Central memory CD8-positive, alpha-beta T cell (primary cell): Measurements from ENCODE around the gene KBTBD13.

Experiments used
- ATAC-seq: fragments of 150-1000 bp; cut with Tn5 transposase; replicated peaks from 2 replicates; pipeline ENCODE4 v1.10.0; 2022; ENCODE audit warnings: mild to moderate bottlenecking, moderate FRiP score, moderate number of reproducible peaks; ENCODE audit not compliant: poor library complexity, severe bottlenecking; ENCODE audit errors: extremely low read depth
- DNase-seq, 2 donors: peaks; one replicate each; pipeline ENCODE4 v3.0.0; 2021; ENCODE audit warnings: low spot score in 2 of 2
- H3K27ac Mint-ChIP-seq: one replicate; pipeline ENCODE4 v1.8.0; 2022; ENCODE audit warnings: low read depth, mild to moderate bottlenecking, moderate library complexity, mixed read lengths
- H3K27me3 Mint-ChIP-seq: one replicate; pipeline ENCODE4 v1.8.0; 2022; ENCODE audit warnings: mixed read lengths
- H3K36me3 Mint-ChIP-seq: one replicate; pipeline ENCODE4 v1.8.0; 2022; ENCODE audit warnings: mild to moderate bottlenecking, moderate library complexity, mixed read lengths; ENCODE audit not compliant: insufficient read depth
- H3K4me1 Mint-ChIP-seq: one replicate; pipeline ENCODE4 v1.8.0; 2022; ENCODE audit warnings: mixed read lengths
- H3K4me3 Mint-ChIP-seq: one replicate; pipeline ENCODE4 v1.8.0; 2022; ENCODE audit warnings: mild to moderate bottlenecking, moderate library complexity, mixed read lengths
- H3K9me3 Mint-ChIP-seq: one replicate; pipeline ENCODE4 v1.8.0; 2022; ENCODE audit warnings: mixed read lengths

Gene KBTBD13

DNA sequence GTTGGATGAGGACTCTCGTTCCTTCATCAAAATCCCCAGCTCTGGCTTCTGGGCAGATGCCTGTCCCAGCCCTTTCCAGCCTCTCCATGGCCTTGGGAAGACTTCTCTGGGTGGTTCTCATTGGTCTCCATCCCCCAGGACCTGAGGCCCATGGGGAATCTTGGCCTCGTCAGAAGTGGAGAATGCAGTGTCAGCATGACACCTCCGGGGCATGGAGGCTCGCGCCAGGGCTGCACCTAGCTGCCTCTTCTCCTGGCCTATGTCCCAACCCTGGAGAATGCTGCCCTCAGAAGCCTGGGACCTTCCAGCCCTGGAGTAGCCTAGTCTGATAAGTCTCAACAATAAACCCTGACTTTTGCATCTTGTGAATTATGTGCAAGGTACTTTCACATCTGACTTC, 3.0 kb downstream of the KBTBD13 start:
- DNase-seq: no peak
- peaks cover 2% of the 10 kb centered on the region for H3K36me3 Mint-ChIP-seq
- H3K4me3 Mint-ChIP-seq: no peak overlapping the region
- peaks cover 72% of the 10 kb centered on the region for H3K27me3 Mint-ChIP-seq
- no peak for ATAC-seq
- H3K9me3 Mint-ChIP-seq: no peaks in the 10 kb centered on the region
- H3K4me1 Mint-ChIP-seq: peaks cover 15% of the 10 kb centered on the region
- no peak overlapping the region for H3K27ac Mint-ChIP-seq

DNA sequence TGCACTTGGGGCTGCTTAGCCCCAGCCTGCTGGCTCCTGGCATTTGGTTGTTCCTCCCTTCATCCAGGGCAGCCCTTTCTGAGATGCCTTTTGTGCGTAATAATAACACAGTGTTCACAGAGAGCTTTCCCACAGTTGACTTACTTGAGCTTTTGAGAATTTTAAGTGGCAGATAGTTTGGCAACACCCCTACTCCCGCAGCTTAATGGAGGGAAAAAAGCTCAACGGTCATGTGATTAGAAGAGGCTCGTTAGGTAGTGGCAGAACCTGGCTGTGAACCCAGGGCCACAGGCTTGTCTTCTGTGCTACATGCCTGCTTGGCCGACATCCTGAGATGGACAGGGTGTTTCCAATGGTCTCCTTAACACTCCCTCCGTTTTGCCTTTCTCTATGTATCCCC, 4.7 kb downstream of the KBTBD13 start:
- Mint-ChIP-seq H3K4me1 (peaks cover 15% of the 10 kb centered on the region), H3K36me3 (no peaks in the 10 kb centered on the region), H3K27ac (no peak overlapping the region), H3K9me3 (no peaks in the 10 kb centered on the region), H3K4me3 (no peak overlapping the region), H3K27me3 (peaks cover 69% of the 10 kb centered on the region)
- DNase-seq: no peak
- ATAC-seq: no peak

DNA sequence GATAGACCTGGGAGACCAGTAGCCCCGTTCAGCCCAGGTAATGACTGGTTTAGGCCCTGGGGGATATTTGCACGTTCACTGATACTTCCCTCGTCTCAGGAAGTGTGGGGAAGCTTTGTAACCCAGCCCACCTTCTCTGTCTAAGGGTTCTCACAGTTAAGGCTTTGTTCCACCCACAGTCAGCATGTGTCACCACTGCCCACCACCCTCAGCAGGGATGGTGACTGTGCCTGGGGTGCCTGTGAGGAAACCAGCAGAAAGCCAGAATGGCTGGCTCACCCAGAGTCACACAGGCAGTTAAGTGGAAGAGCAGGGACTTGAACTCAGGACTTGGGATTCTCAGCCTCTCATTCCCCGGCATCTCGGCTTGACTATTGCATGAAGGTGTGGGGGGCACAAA, 5.2 kb downstream of the KBTBD13 start:
- DNase-seq (no peak), ATAC-seq (no peak)
- Mint-ChIP-seq H3K9me3 (no peaks in the 10 kb centered on the region), H3K4me3 (no peak overlapping the region), H3K27me3 (peaks cover 66% of the 10 kb centered on the region), H3K4me1 (peaks cover 15% of the 10 kb centered on the region), H3K27ac (no peak overlapping the region), H3K36me3 (no peaks in the 10 kb centered on the region)

DNA sequence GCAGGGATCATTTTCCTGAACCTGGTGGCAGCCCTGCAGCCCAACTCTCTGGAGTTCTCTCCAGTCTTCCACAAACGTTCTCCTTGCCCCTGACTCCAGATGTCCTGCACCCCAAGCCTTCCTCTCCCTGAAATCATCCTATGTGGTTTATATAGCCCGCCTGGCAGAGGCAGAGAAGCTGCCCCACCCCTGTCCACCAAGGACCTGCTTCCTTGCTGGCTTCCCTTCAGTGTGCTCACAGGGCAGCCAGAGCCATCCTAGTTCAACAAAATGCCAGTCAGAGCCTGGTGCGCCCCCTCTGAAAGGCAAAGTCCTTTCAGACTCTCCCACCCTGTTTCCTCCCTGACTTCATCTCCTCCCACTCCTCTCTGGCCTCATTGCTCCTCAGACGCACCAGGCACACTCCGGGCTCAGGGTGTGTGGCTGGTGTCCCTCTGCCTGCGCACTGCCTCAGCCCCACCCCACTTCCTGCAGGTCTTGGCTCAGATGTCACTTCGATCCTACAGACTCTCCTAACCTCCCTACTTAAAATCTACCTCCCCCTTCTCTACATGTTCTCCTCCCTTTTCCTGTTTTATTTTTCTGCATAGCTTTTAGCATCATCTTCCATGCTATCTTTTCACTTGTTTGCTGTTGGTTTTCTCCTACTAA, 5.9 kb downstream of the KBTBD13 start:
- DNase-seq (no peak), ATAC-seq (no peak)
- Mint-ChIP-seq H3K4me1 (peaks cover 15% of the 10 kb centered on the region), H3K4me3 (no peak overlapping the region), H3K36me3 (no peaks in the 10 kb centered on the region), H3K9me3 (no peaks in the 10 kb centered on the region), H3K27me3 (peaks cover 66% of the 10 kb centered on the region), H3K27ac (no peak overlapping the region)

DNA sequence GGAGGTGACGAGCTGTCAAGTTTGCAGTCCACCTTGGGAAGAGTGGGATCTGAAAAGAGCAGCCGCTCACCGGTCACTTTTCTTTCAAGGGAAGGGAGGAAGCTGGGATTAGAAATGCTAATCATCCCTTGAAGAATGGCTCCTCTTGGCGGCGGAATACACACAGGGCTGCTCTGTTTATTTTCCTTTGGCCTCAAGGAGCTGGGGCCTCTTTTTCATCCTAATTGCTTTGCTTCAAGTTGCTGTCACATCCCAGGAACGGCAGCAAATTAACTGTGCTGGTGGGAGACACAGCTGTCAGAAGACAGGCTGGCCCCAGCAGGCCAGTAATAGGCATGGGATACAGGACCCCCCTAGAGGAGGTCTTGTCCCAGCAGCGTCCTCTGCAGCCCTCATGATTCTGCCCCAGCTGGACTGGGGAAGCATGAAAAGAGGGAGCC, 6.7 kb downstream of the KBTBD13 start:
- peaks cover 10% of the 10 kb centered on the region for H3K4me1 Mint-ChIP-seq
- no peak overlapping the region for H3K4me3 Mint-ChIP-seq
- no peaks in the 10 kb centered on the region for H3K36me3 Mint-ChIP-seq
- DNase-seq: no peak
- H3K9me3 Mint-ChIP-seq: no peaks in the 10 kb centered on the region
- peaks cover 58% of the 10 kb centered on the region for H3K27me3 Mint-ChIP-seq
- ATAC-seq: no peak
- H3K27ac Mint-ChIP-seq: no peak overlapping the region

DNA sequence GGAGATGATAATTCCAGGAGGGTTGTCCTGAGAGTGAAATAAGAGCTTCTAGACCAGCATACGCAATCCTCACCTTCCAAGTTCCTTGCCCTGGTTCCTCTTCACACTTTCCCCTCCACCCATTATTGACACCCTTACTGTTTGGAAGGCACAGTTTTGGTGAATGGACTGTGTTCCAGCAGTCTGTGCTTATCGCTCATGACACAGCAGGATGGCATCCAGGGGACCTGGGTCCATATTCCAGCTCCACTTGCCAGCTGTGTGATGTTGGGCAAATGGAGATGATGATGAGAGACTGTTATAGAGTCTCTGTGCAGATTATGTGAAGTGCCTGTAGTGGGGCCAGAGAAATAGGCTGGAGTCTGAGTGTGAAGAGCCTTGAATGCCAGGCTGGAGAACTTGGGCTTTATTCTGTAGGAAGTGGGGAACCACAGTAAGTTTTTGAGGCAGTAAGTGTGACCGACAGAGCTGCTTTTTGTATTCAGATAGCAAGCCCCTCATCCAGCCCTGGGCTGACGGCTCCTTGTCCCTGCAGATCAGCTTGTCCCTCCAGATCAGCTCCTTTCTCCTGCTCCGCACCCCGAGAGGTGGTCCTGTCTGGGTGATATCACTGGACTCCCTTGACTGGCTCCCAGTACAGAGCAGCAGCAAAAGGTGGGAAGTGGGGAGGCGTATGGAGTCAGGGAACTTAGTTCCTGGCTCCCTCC, 8.1 kb downstream of the KBTBD13 start:
- H3K4me3 Mint-ChIP-seq: no peak overlapping the region

DNA sequence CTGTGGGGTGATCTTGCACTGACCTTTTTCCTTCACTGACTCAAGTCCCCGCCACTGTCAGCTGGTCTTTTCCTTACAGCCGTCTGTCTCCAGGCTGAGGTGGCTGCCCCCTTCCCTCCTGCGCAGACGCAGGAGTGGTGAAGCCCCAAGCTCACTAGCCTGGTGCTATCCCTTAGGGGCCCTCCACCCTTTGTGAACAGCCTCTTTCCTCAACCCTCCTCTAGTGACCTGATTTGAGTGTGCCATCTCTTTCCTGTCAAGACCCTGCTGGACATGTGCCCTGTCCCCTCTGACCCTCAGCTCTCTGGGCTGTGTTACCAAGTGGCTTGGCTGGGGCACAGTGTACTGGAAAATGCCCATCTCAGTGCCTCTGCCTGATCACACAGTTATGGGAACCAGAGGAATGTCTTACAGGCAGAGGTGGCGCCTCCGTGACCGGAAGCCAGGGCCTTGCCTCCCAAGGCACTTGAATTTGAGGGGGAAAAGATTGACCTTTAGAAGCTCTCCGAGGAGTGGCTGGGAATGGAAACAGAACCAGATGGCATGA, 8.7 kb downstream of the KBTBD13 start:
- peaks cover 10% of the 10 kb centered on the region for H3K4me1 Mint-ChIP-seq
- no peaks in the 10 kb centered on the region for H3K36me3 Mint-ChIP-seq
- H3K27ac Mint-ChIP-seq: no peak overlapping the region
- no peak overlapping the region for H3K4me3 Mint-ChIP-seq
- H3K27me3 Mint-ChIP-seq: peaks cover 44% of the 10 kb centered on the region
- DNase-seq (no peak), ATAC-seq (no peak)
- no peaks in the 10 kb centered on the region for H3K9me3 Mint-ChIP-seq

More for the DNA sequence above, 8.1 kb downstream of the KBTBD13 start:
- ATAC-seq (no peak), DNase-seq (no peak)
- H3K36me3 Mint-ChIP-seq: no peaks in the 10 kb centered on the region
- no peaks in the 10 kb centered on the region for H3K9me3 Mint-ChIP-seq
- peaks cover 44% of the 10 kb centered on the region for H3K27me3 Mint-ChIP-seq
- peaks cover 10% of the 10 kb centered on the region for H3K4me1 Mint-ChIP-seq
- H3K27ac Mint-ChIP-seq: no peak overlapping the region

DNA sequence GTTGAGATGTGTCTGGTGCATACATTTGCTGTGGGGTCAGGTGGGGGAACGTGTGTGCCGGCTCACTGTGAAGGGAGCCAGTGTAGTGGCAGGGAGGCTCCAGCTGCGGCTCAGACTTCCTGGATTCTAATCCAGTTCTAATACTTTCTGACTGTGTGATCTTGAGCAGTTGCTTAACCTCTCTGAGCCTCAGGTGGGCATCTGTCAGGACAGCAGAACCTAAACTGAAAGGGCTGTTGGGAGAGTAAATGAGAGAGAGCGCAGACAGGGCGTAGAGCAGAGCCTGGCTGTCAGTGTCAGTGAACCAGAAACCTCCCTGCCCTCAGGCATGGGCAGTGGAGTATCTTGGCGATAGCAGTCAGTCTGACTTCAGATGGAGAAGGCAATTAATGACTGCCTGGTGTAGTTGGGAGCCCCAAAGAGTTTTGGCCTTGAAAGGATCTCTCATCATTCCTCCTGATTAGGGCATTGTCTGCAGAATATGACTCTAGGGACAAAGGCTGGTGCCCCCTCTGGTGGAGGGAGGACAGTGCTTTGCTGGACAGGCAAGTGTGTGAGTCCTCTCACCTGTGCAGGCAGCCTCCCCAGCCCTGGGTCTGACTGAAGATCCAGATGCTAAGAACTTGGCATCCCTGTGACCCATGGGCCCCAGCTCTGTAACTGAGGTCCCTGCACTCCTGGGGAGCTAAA, 9.6 kb downstream of the KBTBD13 start:
- peaks cover 38% of the 10 kb centered on the region for H3K27me3 Mint-ChIP-seq
- no peak for ATAC-seq
- DNase-seq: no peak
- H3K36me3 Mint-ChIP-seq: no peaks in the 10 kb centered on the region
- peaks cover 10% of the 10 kb centered on the region for H3K4me1 Mint-ChIP-seq
- H3K9me3 Mint-ChIP-seq: no peaks in the 10 kb centered on the region
- H3K27ac Mint-ChIP-seq: no peak overlapping the region
- H3K4me3 Mint-ChIP-seq: no peak overlapping the region

DNA sequence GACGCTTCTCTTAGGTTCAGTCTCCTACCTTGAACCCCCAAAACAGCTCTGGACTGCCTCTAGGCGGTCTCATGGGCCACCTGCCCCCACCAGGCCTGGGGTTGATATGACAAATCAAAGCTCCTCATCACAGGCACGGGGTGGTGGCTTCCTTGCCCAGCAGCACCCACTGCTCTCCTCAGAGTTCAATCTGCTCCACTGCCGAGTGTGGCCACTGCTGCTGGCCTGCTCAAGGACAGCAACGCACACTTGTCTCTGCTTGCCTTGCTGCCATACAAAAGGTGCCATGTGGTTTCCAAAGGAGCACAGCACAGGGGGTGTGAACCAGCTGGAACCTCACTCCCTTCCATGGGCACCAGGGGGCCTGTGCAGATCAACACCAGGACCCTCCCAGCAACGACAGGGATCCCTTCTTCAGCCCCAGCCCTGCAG, 10.2 kb downstream of the KBTBD13 start:
- no peak for DNase-seq
- no peak for ATAC-seq
- Mint-ChIP-seq H3K9me3 (no peaks in the 10 kb centered on the region), H3K4me1 (peaks cover 10% of the 10 kb centered on the region), H3K36me3 (no peaks in the 10 kb centered on the region), H3K27me3 (peaks cover 32% of the 10 kb centered on the region), H3K4me3 (no peak overlapping the region), H3K27ac (no peak overlapping the region)

DNA sequence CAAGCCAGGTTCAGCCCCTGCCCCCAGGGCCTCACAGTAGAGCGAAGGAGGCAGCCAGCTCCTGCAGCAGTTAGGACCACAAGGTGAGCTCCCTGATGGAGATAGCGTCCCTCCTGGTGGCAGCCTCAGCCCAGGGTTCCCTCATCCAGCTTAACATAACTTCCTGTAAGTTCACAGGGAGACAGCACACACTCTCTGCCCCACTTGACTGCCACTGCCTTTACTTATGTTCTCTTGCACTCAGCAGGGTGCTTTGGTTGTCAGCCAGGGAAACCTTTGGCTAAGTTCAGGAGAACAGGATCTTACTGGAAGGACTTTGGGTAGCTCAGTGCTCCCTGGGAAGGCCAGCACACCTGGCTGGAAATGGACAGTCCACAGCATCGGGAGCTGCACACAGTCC, 10.9 kb downstream of the KBTBD13 start:
- no peak overlapping the region for H3K4me3 Mint-ChIP-seq
- no peak for DNase-seq
- H3K27me3 Mint-ChIP-seq: peaks cover 25% of the 10 kb centered on the region
- H3K36me3 Mint-ChIP-seq: no peaks in the 10 kb centered on the region
- H3K9me3 Mint-ChIP-seq: no peaks in the 10 kb centered on the region
- H3K4me1 Mint-ChIP-seq: peaks cover 6% of the 10 kb centered on the region
- ATAC-seq: no peak
- no peak overlapping the region for H3K27ac Mint-ChIP-seq

DNA sequence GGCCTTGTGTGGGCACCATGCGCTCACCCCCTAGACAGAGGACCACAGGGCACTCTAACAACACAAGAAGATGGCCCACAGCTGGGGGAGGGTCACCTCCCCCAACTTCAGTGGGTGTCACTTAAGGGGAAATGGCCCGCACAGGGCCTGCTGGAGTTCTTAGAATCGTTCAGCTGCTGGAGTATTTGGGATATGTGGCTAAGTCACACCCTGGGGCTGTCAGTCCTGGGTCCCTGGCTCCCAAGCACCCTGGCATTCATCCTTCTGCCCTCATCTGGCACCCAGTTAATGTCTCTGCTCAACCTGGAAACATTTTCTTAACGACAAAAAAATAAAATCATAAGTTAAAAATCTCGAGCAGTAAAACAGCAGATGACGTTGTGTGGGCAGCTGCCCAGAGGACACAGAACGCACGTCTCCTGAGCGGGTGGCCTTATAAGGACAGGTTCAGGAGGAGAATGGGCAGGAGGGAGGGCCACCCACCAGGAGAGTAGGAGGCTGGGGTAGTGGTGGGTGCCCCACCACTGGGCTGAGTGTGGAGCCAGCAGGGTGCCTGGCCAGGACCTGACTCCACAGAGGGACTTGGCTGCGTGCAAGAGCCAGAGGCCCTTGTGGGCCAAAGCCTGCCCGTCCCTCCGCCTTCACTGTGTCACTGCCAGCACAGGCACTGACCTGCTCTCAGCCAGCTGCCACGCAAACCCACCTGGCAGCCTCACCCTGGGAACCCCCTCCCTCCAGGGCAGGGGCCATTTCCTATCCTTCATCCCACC, 11.5 kb downstream of the KBTBD13 start:
- no peak for DNase-seq
- no peak for ATAC-seq
- H3K27ac Mint-ChIP-seq: no peak overlapping the region
- H3K27me3 Mint-ChIP-seq: peaks cover 19% of the 10 kb centered on the region
- no peaks in the 10 kb centered on the region for H3K4me1 Mint-ChIP-seq
- no peaks in the 10 kb centered on the region for H3K9me3 Mint-ChIP-seq
- H3K36me3 Mint-ChIP-seq: no peaks in the 10 kb centered on the region
- no peak overlapping the region for H3K4me3 Mint-ChIP-seq

DNA sequence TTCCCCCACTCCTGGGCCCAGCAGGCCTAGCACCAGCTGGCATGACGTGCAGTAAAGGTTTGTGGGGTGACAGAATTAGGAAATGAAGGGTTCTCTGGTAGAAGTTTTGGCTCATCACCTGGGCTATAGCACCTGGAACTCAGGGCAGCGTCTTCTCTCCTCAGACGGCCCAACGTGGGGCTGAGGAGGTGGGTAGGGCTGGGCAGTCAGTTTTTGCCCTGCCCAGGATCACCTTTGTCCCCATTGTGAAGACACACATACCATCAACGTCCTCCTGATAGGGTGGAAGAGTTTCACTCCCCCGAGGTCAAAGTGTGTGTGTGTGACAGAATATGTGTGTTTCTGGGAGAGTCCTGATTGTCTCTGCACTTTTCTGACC, 12.1 kb downstream of the KBTBD13 start:
- no peaks in the 10 kb centered on the region for H3K4me1 Mint-ChIP-seq
- H3K27me3 Mint-ChIP-seq: peaks cover 13% of the 10 kb centered on the region
- H3K36me3 Mint-ChIP-seq: no peaks in the 10 kb centered on the region
- ATAC-seq: no peak
- H3K27ac Mint-ChIP-seq: no peak overlapping the region
- DNase-seq: no peak
- no peaks in the 10 kb centered on the region for H3K9me3 Mint-ChIP-seq
- no peak overlapping the region for H3K4me3 Mint-ChIP-seq
